Measurements from ENCODE around the gene GPER1. TPM values are rescaled to one million over a fixed set of nuclear protein-coding genes. Genes with fewer than 3 reads are reported as not detected.

GPER1 gene
- total RNA-seq, 1 donor from 2014 or later = 1.2 TPM

DNA sequence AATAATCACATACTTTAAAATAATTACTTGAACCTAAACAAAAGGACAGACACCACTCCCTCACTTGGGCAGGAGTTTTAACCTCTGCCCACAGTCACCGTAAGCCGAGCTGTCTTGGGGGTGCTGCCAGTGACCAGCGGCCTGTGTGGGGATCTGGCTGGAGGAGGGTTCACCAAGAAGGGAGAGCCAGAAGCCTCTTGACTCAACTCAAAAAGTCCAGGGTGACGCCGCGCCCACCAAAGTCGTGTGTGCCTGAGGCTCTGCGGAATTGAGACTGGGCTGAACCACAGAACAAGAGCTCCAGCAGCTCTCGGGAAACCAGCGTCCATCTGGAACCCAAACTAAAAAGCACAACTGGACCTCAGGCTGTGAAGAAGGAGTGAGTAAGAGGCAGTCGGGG is 36.3 kb downstream of the GPER1 start:
- Histone ChIP-seq H3K9me3 (ENCODE audit: low read depth) (no peaks in the 10 kb centered on the region), H3K4me2 (peak overlapping the region; percentile 25), H3K27ac (peak overlapping the region; percentile 28), H3K36me3 (no peaks in the 10 kb centered on the region), H3K27me3 (no peaks in the 10 kb centered on the region), H3K4me3 (no peak overlapping the region), H3K79me2 (ENCODE audit: low read depth) (peaks cover 43% of the 10 kb centered on the region), H3K4me1 (peaks cover 20% of the 10 kb centered on the region), H3F3A (ENCODE audit: low read depth) (peaks cover 6% of the 10 kb centered on the region), H4K20me1 (ENCODE audit: low read depth) (peaks cover 31% of the 10 kb centered on the region), H2AFZ (replicated peaks) (no peak overlapping the region), H3K9ac (no peak overlapping the region)
- H3K9me3 Mint-ChIP-seq = no peaks in the 10 kb centered on the region
- no peak overlapping the region for H3K27ac Mint-ChIP-seq
- H3K36me3 Mint-ChIP-seq = peaks cover 5% of the 10 kb centered on the region
- no peak for DNase-seq (ENCODE audit: low spot score)
- TF ChIP-seq, protein P1, sequence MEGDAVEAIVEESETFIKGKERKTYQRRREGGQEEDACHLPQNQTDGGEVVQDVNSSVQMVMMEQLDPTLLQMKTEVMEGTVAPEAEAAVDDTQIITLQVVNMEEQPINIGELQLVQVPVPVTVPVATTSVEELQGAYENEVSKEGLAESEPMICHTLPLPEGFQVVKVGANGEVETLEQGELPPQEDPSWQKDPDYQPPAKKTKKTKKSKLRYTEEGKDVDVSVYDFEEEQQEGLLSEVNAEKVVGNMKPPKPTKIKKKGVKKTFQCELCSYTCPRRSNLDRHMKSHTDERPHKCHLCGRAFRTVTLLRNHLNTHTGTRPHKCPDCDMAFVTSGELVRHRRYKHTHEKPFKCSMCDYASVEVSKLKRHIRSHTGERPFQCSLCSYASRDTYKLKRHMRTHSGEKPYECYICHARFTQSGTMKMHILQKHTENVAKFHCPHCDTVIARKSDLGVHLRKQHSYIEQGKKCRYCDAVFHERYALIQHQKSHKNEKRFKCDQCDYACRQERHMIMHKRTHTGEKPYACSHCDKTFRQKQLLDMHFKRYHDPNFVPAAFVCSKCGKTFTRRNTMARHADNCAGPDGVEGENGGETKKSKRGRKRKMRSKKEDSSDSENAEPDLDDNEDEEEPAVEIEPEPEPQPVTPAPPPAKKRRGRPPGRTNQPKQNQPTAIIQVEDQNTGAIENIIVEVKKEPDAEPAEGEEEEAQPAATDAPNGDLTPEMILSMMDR (IDR thresholded peaks at IDR 0.05) = no peak
- TF ChIP-seq EZH2phosphoT487 (IDR thresholded peaks at IDR 0.05) (no peak), EZH2 (IDR thresholded peaks at IDR 0.05) (no peak)
- H3K4me3 Mint-ChIP-seq = no peak overlapping the region
- peaks cover 2% of the 10 kb centered on the region for H3K27me3 Mint-ChIP-seq (ENCODE audit: insufficient read depth, low read depth)
- peaks cover 33% of the 10 kb centered on the region for H3K4me1 Mint-ChIP-seq

DNA sequence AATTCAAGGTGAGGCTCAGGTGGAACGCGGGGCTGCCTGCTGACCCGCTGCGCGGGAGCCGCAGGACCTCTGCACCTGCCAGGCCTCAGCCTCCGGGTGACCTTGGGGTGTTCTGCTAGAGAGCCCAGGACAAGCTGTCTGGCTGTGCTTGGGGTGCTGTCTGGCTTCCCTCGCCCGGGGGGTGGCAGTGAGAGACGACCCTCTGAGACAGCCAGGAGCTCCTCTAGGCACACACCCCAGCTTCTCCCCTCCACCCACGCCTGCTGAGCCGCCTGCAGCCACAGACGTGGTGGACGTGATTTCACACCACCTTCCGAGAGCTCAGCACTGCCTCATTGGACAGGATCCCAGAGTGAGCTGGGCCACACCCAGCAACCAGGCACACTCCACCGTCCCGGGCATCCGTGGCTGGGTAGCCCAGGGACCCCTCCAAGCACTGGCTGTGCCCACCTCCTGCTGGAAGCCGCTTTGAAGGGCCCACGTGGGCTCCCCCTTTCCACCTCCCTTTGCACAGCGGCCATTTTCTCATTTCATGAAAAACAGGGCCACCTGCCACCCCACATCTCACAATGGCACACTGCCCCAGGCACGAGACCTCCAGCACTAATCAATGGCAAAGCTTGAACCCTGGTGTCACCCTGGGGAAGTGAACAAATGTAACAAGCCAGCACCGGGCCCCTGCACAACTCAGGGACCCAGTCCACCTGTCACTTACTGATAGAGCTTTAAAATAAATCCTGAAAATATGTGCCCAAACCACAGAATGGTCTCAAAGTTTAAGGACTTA is 37.1 kb downstream of the GPER1 start:
- Histone ChIP-seq H3K79me2 (ENCODE audit: low read depth) (peaks cover 39% of the 10 kb centered on the region), H3K36me3 (no peaks in the 10 kb centered on the region), H3K4me3 (no peak overlapping the region), H3K27me3 (no peaks in the 10 kb centered on the region), H4K20me1 (ENCODE audit: low read depth) (peaks cover 31% of the 10 kb centered on the region), H3K4me1 (peaks cover 20% of the 10 kb centered on the region), H3K9ac (no peak overlapping the region), H3K9me3 (ENCODE audit: low read depth) (no peaks in the 10 kb centered on the region), H3K4me2 (no peak overlapping the region), H3K27ac (no peak overlapping the region), H2AFZ (replicated peaks) (no peak overlapping the region), H3F3A (ENCODE audit: low read depth) (peaks cover 6% of the 10 kb centered on the region)
- Mint-ChIP-seq H3K27me3 (ENCODE audit: insufficient read depth, low read depth) (peaks cover 2% of the 10 kb centered on the region), H3K4me1 (peaks cover 33% of the 10 kb centered on the region), H3K4me3 (no peak overlapping the region), H3K27ac (no peak overlapping the region), H3K36me3 (peaks cover 8% of the 10 kb centered on the region), H3K9me3 (no peaks in the 10 kb centered on the region)
- no peak for DNase-seq (ENCODE audit: low spot score)
- TF ChIP-seq EZH2phosphoT487 (IDR thresholded peaks at IDR 0.05) = no peak
- TF ChIP-seq, protein P1 (IDR thresholded peaks at IDR 0.05) = no peak
- TF ChIP-seq EZH2 (IDR thresholded peaks at IDR 0.05) = no peak

DNA sequence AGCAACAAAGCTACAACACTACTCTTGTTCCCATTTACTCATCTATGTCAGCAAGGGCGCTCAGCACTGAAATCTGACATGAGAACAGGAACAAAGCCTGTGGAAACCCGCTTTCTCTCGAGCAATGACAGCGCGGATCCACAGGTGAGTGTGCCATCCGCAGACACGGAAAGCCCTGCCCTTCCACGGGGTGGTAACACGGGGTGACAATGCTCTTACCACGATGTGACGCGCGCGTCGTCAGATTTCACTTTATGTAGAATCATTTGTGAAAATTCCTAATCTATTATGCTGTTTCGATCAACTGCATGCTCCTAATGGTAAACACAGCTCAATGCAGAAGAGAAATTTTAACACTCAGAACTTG is 37.7 kb downstream of the GPER1 start:
- Histone ChIP-seq H3K9me3 (ENCODE audit: low read depth) (no peaks in the 10 kb centered on the region), H3K27me3 (no peaks in the 10 kb centered on the region), H2AFZ (replicated peaks) (no peak overlapping the region), H3F3A (ENCODE audit: low read depth) (peaks cover 6% of the 10 kb centered on the region), H3K9ac (no peak overlapping the region), H3K4me3 (no peak overlapping the region), H3K27ac (no peak overlapping the region), H3K4me1 (peaks cover 20% of the 10 kb centered on the region), H3K4me2 (no peak overlapping the region), H3K36me3 (no peaks in the 10 kb centered on the region), H3K79me2 (ENCODE audit: low read depth) (peaks cover 33% of the 10 kb centered on the region), H4K20me1 (ENCODE audit: low read depth) (peaks cover 30% of the 10 kb centered on the region)
- H3K4me3 Mint-ChIP-seq = no peak overlapping the region
- peaks cover 31% of the 10 kb centered on the region for H3K4me1 Mint-ChIP-seq
- no peaks in the 10 kb centered on the region for H3K9me3 Mint-ChIP-seq
- peaks cover 8% of the 10 kb centered on the region for H3K36me3 Mint-ChIP-seq
- no peak overlapping the region for H3K27ac Mint-ChIP-seq
- DNase-seq (ENCODE audit: low spot score) = no peak
- TF ChIP-seq, protein P1 (IDR thresholded peaks at IDR 0.05) = no peak
- TF ChIP-seq EZH2 (IDR thresholded peaks at IDR 0.05) = no peak
- TF ChIP-seq EZH2phosphoT487 (IDR thresholded peaks at IDR 0.05) = no peak
- H3K27me3 Mint-ChIP-seq (ENCODE audit: insufficient read depth, low read depth) = peaks cover 2% of the 10 kb centered on the region
